NCI-H128 (cell line): ENCODE results near the gene SRSF6.
"Not testable (repeated sequence)": the region's sequence is repeated elsewhere in the genome, so short reads cannot be mapped to it uniquely, and the experiment has no call there.

ENCODE experiments used
- DNase-seq: peaks from one replicate; lab custom pipeline; 2025; ENCODE audit not compliant: unreplicated experiment; lab: John Stamatoyannopoulos, UW

The SRSF6 gene

DNA sequence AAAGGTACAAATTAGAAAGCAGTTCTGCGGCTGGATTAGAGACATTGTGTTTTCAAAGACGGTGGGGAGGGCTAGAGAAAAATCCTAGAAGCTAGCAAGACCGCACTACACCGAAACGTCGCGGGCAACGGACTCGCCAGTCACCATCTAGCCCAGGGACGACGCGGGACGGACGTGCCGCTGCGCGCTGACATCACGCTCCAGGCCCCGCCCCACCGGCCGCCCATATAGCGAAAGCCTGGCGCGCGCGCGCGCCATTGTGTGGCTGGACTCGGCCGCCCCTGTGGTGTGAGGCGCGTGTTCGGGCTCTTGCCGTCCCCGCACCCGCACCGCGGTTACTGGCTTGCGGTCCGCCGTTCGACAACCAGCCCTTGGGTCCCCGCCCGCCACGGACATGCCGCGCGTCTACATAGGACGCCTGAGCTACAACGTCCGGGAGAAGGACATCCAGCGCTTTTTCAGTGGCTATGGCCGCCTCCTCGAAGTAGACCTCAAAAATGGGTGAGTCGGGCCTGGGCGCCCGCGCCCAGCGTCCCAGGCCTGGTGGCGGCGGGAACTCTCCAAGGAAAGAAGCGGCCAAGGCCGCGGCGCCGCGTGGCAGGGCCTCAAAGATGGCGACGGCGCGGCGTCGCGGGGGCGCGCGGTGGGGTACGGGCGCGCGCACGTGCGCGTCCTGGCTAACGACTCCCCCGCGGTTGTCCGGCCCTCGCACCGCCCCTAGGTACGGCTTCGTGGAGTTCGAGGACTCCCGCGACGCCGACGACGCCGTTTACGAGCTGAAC is at the start of gene SRSF6:
TSS of gene SRSF6 (plus strand) at position 257 of the 782 bp plus-strand sequence. CDS start at position 395, 138 bp downstream.
- peak; percentile 86 for DNase-seq

DNA sequence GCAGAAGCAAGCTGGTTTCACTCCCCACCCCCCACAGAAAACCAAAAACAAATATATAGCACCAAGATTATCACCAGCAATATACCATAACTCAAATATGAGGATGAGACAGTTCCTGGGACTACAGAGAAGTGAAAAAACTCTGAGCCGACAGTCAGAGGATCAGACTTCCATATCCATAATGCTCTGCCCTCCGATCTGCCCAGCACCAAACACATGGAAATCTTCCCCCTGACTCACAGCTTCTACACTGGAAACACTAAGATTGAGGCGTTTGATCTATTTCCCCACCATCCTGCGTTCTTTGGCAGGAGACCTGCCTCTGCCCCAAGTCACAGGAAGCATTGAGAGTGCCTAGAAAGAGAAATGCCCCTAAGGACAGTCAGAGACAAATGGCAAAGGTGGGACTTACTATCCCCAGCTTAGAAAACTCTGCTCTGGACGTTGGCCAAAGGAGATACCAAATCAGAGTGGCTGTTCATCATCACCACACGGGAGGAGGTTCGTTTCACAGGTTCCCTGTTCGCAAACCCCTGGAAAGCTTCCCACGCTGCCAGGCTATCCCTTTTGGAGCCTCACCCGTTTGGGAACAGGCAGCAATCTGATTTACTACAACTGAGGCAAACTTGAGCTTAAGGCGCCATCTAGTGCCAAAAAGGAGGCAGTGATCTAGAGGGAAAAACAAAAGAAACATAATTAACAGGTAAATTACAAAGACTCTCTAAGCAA is 48.7 kb upstream of the SRSF6 start:
- DNase-seq: no peak

DNA sequence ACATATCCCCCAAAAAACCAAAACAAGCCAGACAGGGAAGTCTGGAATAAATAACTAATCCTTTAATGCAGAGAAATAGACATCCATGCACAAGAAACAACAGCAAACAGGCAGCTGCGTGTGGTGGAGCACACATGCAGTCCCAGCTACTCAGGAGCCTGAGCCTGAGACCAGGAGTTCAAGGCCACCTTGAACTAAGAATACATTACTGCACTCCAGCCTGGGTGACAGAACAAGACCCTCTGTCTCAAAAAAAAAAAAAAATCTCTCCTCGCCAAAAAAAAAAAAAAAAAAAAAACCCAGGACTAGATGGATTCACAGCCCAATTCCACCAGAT is 48.2 kb upstream of the SRSF6 start:
- DNase-seq: no peak

DNA sequence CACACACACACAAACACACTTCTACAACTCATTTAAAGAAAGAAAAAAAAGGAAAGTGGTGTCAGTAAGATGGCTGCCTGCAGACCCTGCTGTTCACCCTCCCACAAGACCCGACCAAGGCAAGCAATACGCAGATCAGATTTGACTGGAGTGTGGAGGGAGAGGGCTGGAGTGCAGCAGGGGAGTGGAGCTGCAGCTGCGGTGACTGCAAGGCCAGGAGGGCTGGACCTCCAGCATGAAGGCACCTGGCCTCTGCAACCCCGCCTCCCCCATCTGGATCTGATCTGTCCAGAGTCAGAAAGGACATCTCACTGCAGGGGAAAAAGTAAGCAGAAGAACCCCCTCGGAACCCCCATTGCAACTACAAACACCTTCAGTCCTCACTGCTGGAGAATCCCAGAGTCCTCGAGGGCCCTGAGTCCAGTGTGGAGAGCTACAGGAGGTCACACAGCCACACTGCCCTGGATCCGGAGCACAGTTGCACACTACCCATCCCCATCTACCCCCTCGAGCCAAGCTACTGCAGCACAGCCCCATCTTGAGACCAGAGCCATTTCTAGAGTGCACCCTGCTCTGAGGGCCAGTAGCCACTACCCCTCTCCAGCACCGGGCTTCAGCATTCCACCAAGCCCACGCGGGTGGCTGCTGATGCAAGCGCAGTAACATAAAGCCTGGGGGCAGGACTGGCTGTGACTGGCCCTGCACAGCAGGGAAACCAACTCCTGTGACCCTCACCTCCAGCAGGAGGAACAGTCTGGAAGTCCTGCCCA is 41.9 kb upstream of the SRSF6 start:
- DNase-seq: no peak

DNA sequence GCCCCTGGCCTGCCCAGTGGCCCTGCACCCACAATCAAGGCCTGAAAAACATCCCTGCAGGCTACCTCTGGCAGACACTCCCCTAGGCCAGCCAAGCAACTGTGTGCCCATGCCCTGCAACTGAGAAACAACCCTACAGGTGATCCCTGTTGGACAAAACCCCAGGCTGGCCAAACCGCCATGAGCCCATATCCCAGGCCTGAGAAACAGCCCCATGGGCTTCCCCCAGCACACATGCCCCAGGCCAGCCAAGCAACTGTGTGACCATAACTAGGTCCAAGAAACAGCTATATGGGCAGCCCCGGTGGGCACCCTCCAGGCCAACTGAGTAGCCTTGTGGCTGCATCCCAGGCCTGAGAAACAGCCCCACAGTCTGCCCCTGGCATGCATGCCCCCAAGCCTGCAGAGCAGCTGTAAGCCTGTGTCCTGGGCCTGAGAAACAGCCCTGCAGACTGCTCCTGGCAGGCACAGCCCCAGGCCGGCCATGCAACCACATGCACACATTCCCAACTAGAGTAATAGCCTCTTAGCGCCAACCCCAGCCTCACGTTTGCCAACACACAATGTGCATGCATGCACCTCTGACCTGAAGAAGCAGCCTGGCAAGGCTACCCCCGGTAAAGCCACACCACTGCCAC is 41.0 kb upstream of the SRSF6 start:
- no peak for DNase-seq

DNA sequence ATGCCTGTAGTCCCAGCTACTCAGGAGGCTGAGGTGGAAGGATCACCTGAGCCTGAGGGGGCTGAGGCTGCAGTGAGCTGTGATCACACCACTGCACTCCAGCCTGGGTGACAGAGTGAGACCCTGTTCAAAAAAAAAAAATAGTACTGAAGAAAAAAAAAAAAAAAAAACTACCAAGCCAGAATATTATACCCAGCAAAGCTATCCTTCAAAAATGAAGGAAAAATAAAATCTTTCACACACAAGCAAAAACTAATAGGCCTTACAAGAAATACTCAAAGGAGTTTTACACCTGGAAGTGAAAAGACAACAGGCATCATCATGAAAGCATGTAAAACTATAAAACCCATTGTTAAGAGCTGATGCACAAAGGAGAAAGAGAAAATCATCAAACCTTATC is 37.5 kb upstream of the SRSF6 start:
- DNase-seq: no peak

DNA sequence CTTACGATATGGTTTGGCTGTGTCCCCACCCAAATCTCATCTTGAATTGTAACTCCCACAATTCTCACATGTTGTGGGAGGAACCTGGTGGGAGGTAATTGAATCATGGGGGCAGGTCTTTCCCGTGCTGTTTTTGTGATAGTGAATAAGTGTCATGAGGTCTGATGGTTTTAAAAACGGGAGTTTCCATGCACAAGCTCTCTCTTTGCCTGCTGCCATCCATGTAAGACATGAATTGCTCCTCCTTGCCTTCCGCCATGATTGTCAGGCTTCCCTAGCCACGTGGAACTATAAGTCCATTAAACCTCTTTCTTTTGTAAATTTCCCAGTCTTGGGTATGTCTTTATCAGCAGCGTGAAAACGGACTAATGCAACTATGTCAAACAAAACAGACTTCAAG is 36.8 kb upstream of the SRSF6 start:
- not testable (repeated sequence) for DNase-seq

DNA sequence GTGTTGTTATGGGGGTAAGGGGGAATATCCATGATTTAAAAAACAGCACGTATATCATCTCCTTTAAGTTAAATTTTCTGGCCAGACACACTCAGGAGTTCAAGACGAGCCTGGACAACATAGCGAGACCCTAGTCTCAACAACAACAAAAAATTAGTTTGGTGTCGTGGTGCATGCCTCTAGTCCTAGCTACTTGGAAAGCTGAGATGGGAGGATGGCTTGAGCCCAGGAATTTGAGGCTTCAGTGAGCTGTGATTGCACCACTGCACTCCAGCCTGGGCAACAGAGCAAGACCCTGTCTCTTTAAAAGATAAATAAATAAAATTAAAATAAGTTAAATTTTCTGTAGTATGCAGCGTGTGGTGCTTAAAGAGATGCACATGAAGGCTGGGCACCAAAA is 31.5 kb upstream of the SRSF6 start:
- no peak for DNase-seq

DNA sequence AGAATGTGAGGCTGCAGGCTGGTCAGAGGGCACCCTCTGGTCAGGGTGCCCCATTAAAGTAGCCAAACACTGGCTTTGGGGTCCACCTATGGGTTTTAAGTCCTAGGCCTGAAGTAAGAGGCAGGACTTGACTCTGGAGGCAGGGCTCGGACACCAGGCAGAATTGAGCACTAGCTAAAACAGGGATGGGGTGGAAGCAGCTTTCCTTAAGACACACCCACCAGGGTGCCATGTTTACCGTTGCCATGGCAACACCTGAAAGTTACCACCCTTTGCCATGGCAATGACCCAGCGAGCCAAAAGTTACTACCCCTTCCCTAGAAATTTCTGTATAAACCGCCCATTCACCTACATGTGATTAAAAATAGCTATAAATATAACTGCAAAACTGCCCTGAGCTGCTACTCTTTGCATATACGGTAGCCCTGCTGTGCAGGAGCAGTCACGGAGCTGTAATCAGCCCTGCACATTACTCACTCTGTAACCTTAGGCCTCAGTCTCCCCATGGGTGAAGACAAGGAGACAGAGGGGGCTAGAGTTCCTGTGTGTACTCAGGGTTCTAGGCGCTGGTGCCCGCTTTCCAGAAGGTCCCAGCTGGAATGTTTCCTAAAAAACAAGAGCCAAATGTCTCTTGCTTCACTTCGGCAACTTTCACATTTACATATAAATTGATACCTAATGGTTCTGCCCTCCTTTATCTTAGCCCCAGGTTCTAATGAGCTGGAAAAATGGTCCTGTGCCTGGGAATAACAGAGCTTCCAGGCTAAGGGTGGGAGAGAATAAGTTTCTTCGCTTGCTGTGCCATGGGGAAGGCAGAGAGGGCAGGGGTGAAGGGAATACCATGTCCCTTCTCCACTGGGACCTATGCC is 27.2 kb upstream of the SRSF6 start:
- DNase-seq: no peak

DNA sequence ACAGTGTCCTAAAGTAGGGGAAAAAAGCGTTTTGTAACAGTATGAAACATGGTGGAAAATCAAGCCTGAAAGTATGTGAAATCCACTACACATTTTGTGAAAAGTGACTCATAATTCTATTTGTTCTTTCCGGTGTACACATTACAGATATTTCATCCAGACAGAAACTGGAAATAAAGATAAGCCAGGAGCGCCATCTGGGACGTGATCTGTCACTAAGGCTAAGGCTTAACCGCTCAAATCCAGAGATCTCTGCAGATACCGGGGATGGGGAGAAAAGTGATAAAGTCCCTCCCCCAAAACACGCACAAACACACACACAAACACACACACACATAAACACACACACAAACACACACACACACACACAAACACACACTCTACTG is 26.6 kb upstream of the SRSF6 start:
- no peak for DNase-seq

DNA sequence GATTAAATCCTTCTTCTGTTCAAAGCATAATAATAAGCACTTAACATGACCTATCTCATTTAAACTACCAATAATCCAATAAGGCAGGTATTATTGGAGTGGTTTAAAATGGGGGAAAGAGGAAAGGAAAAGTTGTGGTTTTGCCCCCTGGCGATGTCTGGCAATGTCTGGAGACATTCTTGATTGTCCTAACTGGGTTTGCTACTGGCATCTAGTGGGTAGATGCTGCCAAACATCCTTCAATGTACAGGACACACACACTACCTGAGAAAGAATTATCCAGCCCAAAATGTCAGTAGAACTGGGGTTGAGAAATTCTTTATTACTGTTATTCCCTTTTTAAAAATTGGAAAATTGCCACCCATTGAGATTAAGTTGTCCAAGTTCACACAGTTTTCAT is 25.2 kb upstream of the SRSF6 start:
- no peak for DNase-seq

DNA sequence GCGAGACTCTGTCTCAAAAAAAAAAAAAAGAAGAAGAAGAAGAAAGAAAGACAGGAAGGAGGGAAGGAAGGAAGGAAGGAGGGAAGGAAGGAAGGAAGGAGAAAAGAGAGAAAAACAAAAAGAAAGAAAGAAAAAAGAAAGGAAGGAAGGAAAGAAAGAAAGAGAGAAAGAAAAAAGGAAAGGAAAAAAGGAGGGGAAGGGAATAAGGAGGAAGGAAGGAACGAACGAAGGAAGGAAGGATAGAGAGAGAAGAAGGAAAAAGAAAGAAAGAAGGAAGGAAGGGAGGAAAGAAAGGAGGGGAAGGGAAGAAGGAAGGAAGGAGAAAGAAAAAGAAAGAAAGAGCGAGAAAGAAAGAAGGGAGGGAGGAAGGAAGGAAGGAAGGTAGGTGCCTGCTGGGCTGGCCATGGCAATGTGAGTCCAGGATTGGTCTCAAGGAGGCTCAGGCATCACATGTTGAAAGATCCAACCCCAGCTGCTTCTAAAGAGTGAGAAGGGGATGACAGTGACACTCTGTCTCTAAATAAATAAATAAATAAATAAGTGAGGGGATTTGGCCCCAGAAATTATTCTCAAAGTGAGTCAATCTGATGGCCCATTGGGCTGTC is 24.3 kb upstream of the SRSF6 start:
- DNase-seq: no peak

DNA sequence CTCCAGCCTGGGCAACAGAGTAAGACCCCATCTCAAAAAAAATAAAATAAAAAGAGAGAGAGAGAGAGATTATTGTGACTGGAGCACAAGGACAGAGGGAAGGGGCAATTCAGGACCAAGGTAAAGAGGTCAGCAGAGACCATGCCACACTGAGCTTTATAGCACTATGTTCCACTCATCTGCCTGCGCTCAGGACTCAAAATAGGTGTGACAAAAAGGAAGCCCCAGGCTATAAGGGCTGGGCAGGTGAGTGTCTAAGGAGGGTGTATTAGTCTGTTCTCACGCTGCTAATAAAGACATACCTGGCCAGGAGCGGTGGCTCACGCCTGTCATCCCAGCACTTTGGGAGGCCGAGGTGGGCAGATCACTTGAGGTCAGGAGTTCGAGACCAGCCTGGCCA is 23.1 kb upstream of the SRSF6 start:
- no peak for DNase-seq

DNA sequence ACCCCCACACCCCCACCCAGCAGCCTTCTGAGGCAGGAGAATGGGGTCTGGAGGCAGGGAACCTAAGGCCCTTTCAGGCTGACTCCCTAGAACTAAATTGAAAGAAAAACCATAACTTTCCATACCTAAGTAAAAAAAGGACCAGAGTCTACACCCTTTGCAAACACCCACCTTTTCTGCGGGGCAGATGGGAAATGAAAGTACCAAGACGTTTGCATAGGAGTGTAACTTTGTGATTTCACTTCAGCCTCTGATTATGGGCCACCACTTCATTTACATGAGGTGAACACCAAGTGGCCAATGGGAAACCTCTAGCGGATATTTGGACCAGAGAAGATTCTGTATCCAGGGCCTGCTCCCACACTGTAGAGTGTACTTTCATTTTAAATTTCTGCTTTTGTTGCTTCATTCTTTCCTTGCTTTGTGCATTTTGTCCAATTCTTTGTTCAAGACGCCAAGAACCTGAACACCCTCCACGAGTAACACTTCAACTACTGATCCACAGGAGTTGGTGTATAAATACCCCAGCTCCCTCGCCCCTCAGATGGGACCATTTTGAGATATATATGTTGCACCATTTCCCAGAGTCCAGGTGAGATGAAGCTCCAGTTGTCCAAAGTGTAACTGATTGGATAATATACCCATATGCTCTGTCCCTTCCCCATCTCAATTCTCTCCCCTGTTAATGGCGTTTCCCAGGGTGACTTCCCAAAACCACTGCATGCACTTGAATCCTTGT is 18.9 kb upstream of the SRSF6 start:
- DNase-seq: no peak

DNA sequence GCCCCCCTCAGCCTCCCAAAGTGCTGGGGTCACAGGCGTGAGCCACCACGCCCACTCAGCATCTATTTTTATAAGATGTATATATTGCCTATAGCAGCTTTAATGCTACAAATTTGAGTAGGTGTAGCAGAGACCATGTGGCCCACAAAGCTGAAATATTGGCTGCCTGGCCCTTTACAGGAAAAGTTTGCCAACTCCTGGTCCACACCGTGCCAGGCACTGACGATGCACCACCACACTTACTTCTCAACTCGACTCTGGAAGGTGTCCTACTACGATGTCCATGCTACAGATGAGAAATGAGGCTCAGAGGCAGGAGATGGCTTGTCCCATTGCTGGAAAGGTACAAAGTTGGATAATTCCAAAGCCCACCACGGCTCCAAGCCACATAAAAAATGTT is 17.2 kb upstream of the SRSF6 start:
- DNase-seq: no peak

DNA sequence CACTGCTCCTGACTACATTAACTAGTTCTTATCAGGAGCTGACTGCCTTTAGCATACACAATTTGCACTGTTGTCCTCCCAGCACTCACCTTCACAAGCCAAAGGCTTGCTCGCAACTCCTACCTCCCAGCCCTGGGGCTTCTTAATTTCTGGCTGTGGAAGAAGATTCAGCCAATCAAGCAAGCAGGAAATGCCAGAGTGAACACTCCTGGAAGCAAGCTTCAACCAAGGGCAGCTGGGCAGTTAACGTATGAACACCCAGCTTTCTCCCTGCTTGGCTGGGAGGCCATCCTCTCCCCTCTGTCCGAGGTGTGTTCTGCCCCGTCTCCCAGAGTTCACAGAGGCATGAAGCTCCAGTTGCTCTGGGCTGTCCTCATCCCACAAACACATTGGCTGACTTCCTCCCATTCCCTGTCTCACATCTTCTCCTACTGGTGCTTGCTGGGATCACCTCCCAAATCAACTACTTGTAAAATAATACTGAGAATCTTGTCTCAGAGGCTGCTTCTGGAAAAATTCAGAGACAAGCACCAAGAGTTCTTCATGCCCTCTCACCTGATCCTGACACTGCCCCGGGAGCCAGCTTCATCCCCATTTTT is 15.3 kb upstream of the SRSF6 start:
- DNase-seq: no peak

DNA sequence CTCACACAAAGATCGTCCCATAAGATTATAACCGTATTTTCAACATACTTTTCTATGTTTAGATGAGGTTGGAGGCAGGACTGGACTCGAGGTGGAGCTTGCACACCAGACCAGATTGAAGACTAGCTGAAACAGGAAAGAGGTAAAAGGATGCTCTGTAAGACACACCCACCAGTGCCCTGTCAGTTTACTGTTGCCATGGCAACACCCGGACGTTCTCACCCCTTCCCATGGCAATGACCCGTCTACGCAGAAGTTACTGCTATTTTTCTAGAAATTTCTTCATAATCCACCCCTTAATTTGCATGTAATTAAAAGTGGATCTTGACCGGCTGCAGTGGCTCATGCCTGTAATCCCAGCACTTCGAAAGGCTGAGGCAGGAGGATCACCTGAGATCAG is 13.6 kb upstream of the SRSF6 start:
- DNase-seq: no peak

DNA sequence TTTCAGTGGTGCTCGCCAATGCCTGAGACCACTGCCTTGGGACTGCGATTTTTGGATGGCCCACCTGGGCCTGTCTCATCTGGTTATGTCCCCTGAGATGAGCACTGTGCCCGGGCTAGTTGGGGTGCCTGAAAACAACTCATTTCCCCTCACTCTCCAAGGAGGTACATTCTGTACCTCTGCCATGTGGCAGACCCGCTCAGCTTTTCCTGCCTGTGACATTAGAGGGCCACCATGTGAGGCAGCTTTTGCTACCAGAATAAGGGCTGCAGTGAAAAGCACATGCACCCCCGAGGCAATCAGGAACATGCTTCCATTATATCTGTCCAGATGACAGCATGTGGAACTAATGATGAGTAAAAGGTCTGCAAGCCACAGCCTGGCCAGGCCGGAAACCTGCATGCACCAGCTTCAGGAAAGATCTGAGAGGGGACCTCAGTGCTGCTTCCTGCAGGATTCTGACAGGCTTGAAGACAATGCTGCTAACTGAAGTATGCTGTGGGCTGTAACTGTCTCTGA is 11.3 kb upstream of the SRSF6 start:
- no peak for DNase-seq

DNA sequence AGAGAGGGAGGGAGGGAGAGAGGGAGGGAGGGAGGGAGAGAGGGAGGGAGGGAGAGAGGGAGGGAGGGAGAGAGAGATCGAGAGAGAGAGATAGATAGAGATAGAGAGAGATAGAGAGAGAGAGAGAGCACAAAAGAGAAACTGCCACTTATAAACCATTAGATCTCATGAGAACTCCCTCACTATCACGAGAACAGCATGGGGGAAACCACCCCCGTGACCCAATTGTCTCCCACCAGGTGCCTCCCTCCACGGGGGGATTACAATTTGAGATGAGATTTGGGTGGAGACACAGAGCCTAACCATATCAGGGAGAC is 9.3 kb upstream of the SRSF6 start:
- DNase-seq: not testable (repeated sequence)
